ENCODE measurements around the gene SGCB.

Gene SGCB

GRCh38 chr4:52019936-52020657 is 18.0 kb downstream of the SGCB start, which contains the start of gene LRRC66:
TSS of gene LRRC66 (minus strand) at chr4:52020363. CDS start at chr4:52017613, 2,750 bp downstream.
- DNase-seq (ENCODE audit: low read depth) = no peak

GRCh38 chr4:52017814-52018213 is 20.3 kb downstream of the SGCB start:
- no peak for DNase-seq (ENCODE audit: low read depth)

DNA sequence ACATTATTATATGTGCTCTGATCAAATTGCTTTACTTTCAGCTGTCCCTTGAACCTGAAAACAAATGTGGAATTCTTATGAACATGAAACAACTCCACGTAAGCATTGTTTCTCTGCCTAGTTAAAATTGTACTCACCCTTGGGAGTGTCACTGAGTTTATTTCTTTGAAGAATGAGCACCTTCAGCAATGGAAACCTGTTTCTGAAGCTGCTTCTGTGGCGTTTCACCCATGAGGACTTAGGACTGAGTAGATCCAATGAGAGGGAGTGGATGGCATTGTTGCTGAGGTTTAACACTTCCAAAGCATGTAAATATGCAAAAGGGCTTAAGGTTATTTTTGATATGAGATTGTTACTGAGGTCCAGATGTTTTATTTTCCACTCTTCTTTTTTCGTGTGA is 21.1 kb downstream of the SGCB start:
- DNase-seq (ENCODE audit: low read depth) = no peak

DNA sequence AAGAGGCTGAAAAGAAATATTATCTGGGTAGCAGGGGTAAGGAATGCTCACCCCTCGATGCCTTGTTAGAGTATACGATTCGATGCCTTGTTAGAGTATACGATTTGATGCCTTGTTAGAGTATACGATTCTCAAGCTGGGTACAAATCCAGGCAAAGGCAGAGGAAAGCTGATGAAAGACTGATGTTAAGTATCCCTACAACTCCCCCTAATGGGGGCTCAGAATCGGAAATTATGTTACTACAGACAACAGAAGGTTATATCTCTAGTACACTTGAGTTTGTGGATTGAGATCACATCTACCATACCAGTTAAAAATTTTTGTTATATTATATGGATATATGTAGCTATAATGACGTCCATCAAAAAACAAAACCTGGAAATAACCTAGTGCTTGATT is 22.7 kb downstream of the SGCB start:
- DNase-seq (ENCODE audit: low read depth) = peak; percentile 15

DNA sequence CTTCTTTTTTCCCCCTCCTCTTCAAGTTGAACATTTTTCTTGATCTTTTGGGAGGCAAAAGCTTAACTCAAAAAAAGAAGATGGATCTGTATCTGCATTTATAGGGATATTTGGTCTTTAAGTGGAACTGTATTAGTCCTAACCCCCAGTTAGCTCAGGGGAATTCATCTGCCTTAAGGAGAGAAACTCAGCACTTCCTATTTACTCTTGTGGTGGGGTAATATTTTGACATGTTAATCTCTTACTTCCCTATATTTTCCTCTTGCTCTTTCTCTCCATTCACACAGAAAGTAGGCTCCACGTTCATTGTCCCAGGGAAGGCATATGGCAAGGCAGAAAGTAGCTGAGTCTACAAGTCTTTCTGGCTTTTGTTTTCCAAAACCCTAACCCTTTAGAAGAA is 23.2 kb downstream of the SGCB start:
- DNase-seq (ENCODE audit: low read depth) = no peak

- no peak for DNase-seq (ENCODE audit: low read depth)
These were observed 25.4 kb downstream of the SGCB start for GRCh38 chr4:52012651-52013050.

DNA sequence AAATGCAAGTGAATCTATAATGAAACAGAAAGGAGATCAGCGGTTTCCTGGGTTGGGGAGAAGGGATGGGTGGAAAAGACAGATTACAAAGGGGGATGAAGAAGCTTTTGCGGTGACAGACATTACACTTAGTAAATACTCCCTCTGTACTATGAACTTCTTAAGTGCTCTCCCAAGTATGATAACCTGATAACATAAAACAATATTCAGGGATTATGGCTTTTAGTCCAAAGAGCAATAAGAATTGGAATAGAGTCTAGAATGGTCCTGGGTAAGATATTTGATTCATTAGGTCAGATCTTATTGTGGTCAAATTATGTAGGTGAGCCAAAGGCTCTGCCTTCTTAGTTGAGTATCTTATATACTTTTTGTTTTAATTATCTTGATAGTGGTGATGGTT is 27.1 kb downstream of the SGCB start:
- no peak for DNase-seq (ENCODE audit: low read depth)

- DNase-seq (ENCODE audit: low read depth) = no peak
These were observed 31.2 kb downstream of the SGCB start for GRCh38 chr4:52006887-52007286.

DNA sequence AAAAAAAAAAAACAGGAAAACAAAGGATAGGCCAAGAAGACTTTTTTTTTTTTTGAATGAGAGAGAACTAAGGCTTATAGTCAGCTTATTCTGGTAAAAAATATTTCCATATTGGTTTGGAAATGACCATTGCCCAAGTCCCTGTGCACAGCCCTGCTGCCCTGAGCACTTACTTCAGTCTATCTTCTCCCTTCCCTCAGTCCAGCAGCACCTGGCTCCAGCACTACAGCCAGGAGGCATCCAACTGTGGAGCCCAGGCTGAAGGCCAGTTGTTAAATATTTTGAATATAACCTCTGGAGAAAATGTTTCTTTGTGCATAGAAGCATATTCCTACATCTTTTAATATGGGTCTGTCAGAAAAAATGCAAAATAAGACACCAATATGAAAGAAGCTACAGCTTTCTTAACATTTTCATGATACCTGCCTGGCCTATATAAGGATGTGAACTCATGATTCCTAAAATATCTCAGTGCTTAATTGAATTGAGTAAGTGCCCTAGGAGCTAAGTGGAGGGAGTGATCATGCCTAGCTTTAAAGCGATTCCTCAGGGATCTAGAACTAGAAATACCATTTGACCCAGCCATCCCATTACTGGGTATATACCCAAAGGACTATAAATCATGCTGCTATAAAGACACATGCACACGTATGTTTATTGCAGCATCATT is 32.4 kb downstream of the SGCB start:
- DNase-seq (ENCODE audit: low read depth) = no peak

- DNase-seq (ENCODE audit: low read depth) = no peak
These were observed 33.7 kb downstream of the SGCB start for GRCh38 chr4:52004414-52004813.

- peak; percentile 8 for DNase-seq (ENCODE audit: low read depth)
These were observed 36.5 kb downstream of the SGCB start for GRCh38 chr4:52001616-52002015.

DNA sequence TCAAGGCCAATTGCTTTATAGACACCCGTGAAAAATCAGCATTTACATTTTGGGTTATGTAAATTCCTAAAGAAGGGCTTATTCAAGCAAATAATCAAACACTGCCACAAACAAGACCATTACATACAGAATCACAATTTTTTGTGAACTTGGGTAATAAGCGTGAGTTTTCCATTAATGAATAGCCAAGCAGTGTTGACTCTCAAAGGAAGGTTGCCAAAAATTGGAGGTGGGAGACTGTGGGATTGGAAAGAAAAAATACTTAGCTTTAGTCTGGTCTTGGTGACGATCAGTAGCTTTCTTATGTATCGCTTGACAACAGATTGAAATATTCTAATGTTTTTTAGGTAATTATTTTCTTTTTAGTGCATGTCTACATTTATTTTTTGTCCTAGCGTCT is 38.8 kb downstream of the SGCB start:
- DNase-seq (ENCODE audit: low read depth) = no peak

DNA sequence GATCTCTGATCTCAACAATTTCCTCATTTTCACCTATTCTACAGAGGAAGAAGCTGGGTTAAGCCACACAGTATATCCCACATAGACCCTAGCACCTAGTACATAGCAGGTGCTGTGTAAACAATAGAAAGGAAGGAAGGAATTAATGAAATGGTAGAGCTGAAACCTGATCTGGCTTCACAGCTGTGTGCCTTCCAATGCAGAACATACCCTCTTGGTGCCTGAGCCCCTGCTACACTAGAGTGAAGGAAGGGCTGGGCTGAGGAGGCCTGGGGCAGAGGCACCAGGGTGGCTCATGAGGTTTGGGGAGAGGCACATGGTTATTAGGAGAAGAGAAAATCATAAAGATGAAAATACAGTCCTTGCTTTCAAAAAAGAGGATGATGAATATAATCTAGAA is 39.3 kb downstream of the SGCB start:
- no peak for DNase-seq (ENCODE audit: low read depth)

GRCh38 chr4:51997647-51998046 is 40.5 kb downstream of the SGCB start:
- DNase-seq (ENCODE audit: low read depth) = no peak

DNA sequence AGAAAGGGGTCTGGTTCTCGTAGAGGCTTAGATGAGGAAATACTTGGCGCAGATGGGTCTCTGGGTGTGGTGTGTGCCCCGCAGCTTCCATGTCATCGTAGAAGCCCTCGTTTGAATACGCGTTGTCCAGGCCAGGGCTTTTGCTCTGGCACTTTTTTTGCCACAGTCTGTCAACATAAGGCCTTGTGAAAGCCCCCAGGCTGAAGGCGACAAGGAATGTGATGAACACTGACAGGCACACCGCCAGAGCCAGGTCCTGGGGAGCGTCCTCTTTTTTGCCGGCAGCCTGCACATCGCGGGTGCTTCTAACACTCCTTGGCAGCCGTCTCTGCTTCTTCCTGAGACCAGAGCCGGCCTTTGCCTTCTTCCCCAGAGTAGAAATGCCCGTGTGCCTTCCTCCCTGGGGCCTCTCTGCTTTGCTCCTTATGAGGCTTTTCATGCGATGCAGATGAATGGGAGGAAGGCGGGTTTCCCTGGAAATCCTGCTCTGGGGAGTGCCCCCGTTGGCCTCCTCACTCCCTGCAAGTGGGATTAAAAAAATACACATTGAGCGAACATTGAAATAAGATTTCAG is 42.4 kb downstream of the SGCB start:
- DNase-seq (ENCODE audit: low read depth) = no peak
